NT2/D1 (cell line): ENCODE results near the gene NBAS.

Experiments
- SUZ12 ChIP-seq: IDR thresholded peaks from 2 replicates; pipeline ENCODE4 v1.6.1; 2011; ENCODE audit not compliant: insufficient read length, insufficient read depth; ENCODE audit errors: extremely low read depth
- YY1 ChIP-seq: IDR thresholded peaks from 2 replicates; pipeline ENCODE4 v1.6.1; 2011; ENCODE audit not compliant: insufficient read length, insufficient read depth
- ZNF274 ChIP-seq: IDR thresholded peaks from 2 replicates; pipeline ENCODE4 v1.6.1; 2011; ENCODE audit warnings: mild to moderate bottlenecking, low read depth, low read length

- no peak for TF ChIP-seq YY1
- TF ChIP-seq SUZ12 = no peak
- no peak for TF ChIP-seq ZNF274
Measured at GRCh38 chr2:15128846-15129245, 432.3 kb downstream of the NBAS start.
